ENCODE results near the gene VMA21.

DNA sequence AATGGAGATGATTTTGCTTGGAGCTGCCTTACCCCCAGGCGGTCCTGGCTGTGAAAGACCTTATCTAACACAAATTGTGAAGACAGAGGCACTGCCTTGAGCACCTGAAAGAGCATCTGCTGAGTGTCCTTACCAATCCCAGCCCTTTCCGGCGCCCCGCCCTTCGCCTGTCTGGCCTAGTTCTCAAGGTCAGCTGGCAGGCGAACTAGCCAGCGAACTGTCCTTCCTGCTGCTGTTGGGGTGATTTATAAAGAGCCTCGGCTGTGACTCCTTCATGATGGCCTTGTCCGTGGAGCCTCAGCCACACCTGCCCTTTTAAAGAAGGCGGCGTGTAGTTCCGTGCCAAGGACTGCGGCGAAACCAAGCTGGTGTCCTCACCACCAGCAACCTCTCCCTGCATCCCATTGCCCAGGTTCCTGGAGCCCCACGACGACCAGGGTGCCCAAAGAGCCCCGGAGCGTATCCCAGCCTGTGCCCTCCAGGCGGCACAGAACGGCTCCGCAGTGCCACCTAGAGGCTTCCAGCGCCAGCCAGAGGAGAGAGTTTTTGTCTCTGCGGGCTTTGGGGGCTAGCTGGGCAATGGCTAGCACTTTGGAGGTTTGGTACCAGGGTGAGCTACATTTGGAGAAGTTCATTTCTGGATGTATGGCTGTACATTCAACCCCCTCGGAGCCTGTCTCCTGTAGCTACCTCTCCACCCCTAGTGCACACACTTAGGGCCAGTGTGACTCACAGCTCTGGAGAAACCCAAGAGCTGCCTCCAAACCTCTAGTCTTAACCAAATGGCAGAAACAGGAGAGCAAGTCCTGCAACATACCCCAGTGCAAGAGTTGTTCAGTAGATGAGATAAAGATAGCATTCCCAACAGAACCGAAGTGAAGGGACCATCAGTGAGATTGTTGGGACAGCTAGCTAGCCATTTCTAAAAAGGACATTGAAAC, 36.8 kb upstream of the VMA21 start:
- peak; percentile 83 for TF ChIP-seq CTCF (conservative IDR thresholded peaks at IDR 0.05; ENCODE audit: low read depth, low read length)
- TF ChIP-seq EZH2 (IDR thresholded peaks at IDR 0.05; ENCODE audit: borderline replicate concordance, low read depth, low read length, poor library complexity, severe bottlenecking), result no peak

All from A673 (cell line).